ENCODE results near the gene ISCU. TPM values are rescaled to one million over a fixed set of nuclear protein-coding genes. Genes with fewer than 3 reads are reported as not detected.

Gene ISCU
- total and polyA plus RNA-seq, 9 of the 15 experiments (the other 6 are each of a cell fraction or from before 2014, with no cell fraction given): 15.9 to 92.5 (median 77.3) TPM

- peak overlapping the region in 1 of 2 experiments; percentile 62; a peak in 1 of 4 replicates for H3K9ac ChIP-seq (ENCODE audit: insufficient read depth in 1 of 2, low read depth in 2 of 2, low read length in 2 of 2)
- no peak overlapping the region for H2AFZ ChIP-seq (ENCODE audit: low read depth, low read length)
- no peak overlapping the region for H3K27ac ChIP-seq (ENCODE audit: extremely low read depth, low read depth, low read length)
- no peak overlapping the region for H3K4me2 ChIP-seq (ENCODE audit: insufficient read depth, low read length)
- BruUV-seq (replicated peaks): no TSS peak
- H4K20me1 ChIP-seq (replicated peaks; ENCODE audit: control insufficient read depth, insufficient read depth, low read length): no peaks in the 10 kb centered on the region; the same call in 1 of the 2 replicates
- no peak for DNase-seq (ENCODE audit: extremely low read depth in 1 of 4, low spot score in 3 of 4)
- TF ChIP-seq NR0B1 (IDR thresholded peaks at IDR 0.05; ENCODE audit: partially characterized antibody) (no peak), ZNF785 (CRISPR knock-in tag; IDR thresholded peaks at IDR 0.05) (no peak), POLR2G (IDR thresholded peaks at IDR 0.05; ENCODE audit: low read depth, low read length) (no peak), SMC3 (conservative IDR thresholded peaks at IDR 0.05; ENCODE audit: insufficient read depth, low read depth, low read length) (no peak), ZNF140 (CRISPR knock-in tag; IDR thresholded peaks at IDR 0.05) (no peak), NCOR1 (IDR thresholded peaks at IDR 0.05) (no peak)
- no peak overlapping the region for H3K4me3 ChIP-seq
- ChIA-PET CTCF (ENCODE audit: low intra/inter-chr PET ratio) (no interaction called here), POLR2A (interaction anchor here (1.1 kb wide), 1 partner anchor 129 kb away, joined by 3 read pairs; no protein-coding TSS in a partner anchor)
- no peak for ATAC-seq
- peaks cover 2 to 46% of the 10 kb centered on the region in 2 experiments; a peak in 4 of 5 replicates for H3K27me3 ChIP-seq (ENCODE audit: control insufficient read depth in 2 of 2, insufficient read depth in 2 of 2, low read length in 2 of 2)
- peaks cover 0 to 5% of the 10 kb centered on the region in 2 experiments; a peak in 1 of 5 replicates for H3K4me1 ChIP-seq (replicated peaks in 1 of 2; ENCODE audit: control insufficient read depth in 2 of 2, insufficient read depth in 2 of 2, low read length in 2 of 2)
- H3K79me2 ChIP-seq (ENCODE audit: control insufficient read depth, insufficient read depth, low read length): no peaks in the 10 kb centered on the region
- intact Hi-C loops (cut with micrococcal nuclease) (no loop called here), in situ Hi-C loops (cut with MboI) (no loop called here)
- no peak for FAIRE-seq
- no peaks in the 10 kb centered on the region for H3K36me3 ChIP-seq (ENCODE audit: control insufficient read depth, insufficient read depth, low read length)
- H3K9me1 ChIP-seq (ENCODE audit: control insufficient read depth, insufficient read depth, low read length): no peaks in the 10 kb centered on the region
- WGBS (ENCODE audit: insufficient coverage, low coverage, missing lambda C conversion rate): 2% methylated on average over 10 of the region's 10 CpGs
- H3K9me3 ChIP-seq (replicated peaks; ENCODE audit: control insufficient read depth, insufficient read depth, low read depth, low read length): no peaks in the 10 kb centered on the region
Observed at GRCh38 chr12:108582978-108583770, 20.8 kb downstream of the ISCU start.
